Activated naive CD8-positive, alpha-beta T cell treated with anti-CD3 and anti-CD28 coated beads, Interleukin-2, amount 50 U/mL, for 16 hours (primary cell): ENCODE results near the gene CARS1.

Source experiments
- DNase-seq: peaks from one replicate; pipeline ENCODE4 v3.0.0-alpha.2; 2020; ENCODE audit warnings: low read depth, low spot score

CARS1 gene

GRCh38 chr11:2955906-2956476 is 101.2 kb downstream of the CARS1 start:
- DNase-seq = no peak

GRCh38 chr11:2954263-2954662 is 103.0 kb downstream of the CARS1 start:
- DNase-seq = no peak

GRCh38 chr11:2952290-2952689 is 104.9 kb downstream of the CARS1 start:
- DNase-seq = no peak

GRCh38 chr11:2951231-2952110 is 105.8 kb downstream of the CARS1 start:
- DNase-seq = no peak
